RWPE2 (cell line): ENCODE results near the gene YJEFN3.

ENCODE experiments used
- ATAC-seq: fragments of 200-7000 bp; cut with Tn5 transposase; 3 replicates; pipeline ENCODE4 v1.9.1; 2021; ENCODE audit warnings: low read depth
- DNase-seq: peaks from one replicate; pipeline ENCODE4 v3.0.0-alpha.2; 2020; ENCODE audit warnings: low spot score
- H3K27ac ChIP-seq: fragments of 450-650 bp; 2 replicates; pipeline ENCODE4 v1.5.1; 2017; ENCODE audit warnings: mild to moderate bottlenecking; ENCODE audit not compliant: poor library complexity, severe bottlenecking
- H3K27me3 ChIP-seq: fragments of 250-450 bp; sonication (Bioruptor Pico); 2 replicates; pipeline ENCODE4 v1.5.1; 2021; ENCODE audit warnings: mild to moderate bottlenecking, moderate library complexity; ENCODE audit not compliant: insufficient read depth, poor library complexity, severe bottlenecking
- H3K36me3 ChIP-seq: fragments of 250-450 bp; sonication (Bioruptor Pico); 2 replicates; pipeline ENCODE4 v1.5.1; 2020; ENCODE audit warnings: low read depth, mild to moderate bottlenecking, moderate library complexity
- H3K4me1 ChIP-seq: fragments of 250-450 bp; sonication (Bioruptor Pico); 2 replicates; pipeline ENCODE4 v1.5.1; 2021; ENCODE audit warnings: mild to moderate bottlenecking, moderate library complexity; ENCODE audit not compliant: insufficient read depth, poor library complexity, severe bottlenecking
- H3K4me3 ChIP-seq: fragments of 250-450 bp; sonication (Bioruptor Pico); 2 replicates; pipeline ENCODE4 v1.5.1; 2021; ENCODE audit warnings: mild to moderate bottlenecking, moderate library complexity; ENCODE audit not compliant: severe bottlenecking
- H3K9me3 ChIP-seq: fragments of 250-450 bp; sonication (Bioruptor Pico); 2 replicates; pipeline ENCODE4 v1.5.1; 2021; ENCODE audit warnings: mild to moderate bottlenecking, moderate library complexity; ENCODE audit not compliant: severe bottlenecking
- CTCF ChIP-seq: fragments of 450-650 bp; IDR thresholded peaks from one replicate; pipeline ENCODE4 v1.5.1; 2017; ENCODE audit warnings: mild to moderate bottlenecking, moderate library complexity; ENCODE audit not compliant: poor library complexity, severe bottlenecking

YJEFN3 gene

GRCh38 chr19:19488875-19489690, 39.6 kb upstream of the YJEFN3 start:
- TF ChIP-seq CTCF: no peak
- Histone ChIP-seq H3K4me3 (no peak overlapping the region), H3K27ac (peak overlapping the region; percentile 86), H3K27me3 (no peaks in the 10 kb centered on the region), H3K4me1 (peaks cover 28% of the 10 kb centered on the region), H3K9me3 (no peaks in the 10 kb centered on the region), H3K36me3 (peaks cover 26% of the 10 kb centered on the region)
- DNase-seq (peak; percentile 90), ATAC-seq (peak; percentile 72)

GRCh38 chr19:19489804-19490204, 38.9 kb upstream of the YJEFN3 start:
- peaks cover 28% of the 10 kb centered on the region for H3K4me1 ChIP-seq
- H3K4me3 ChIP-seq: no peak overlapping the region
- TF ChIP-seq CTCF: no peak
- peak overlapping the region; percentile 86 for H3K27ac ChIP-seq
- peaks cover 33% of the 10 kb centered on the region for H3K36me3 ChIP-seq
- no peak for ATAC-seq
- no peaks in the 10 kb centered on the region for H3K9me3 ChIP-seq
- no peak for DNase-seq
- no peaks in the 10 kb centered on the region for H3K27me3 ChIP-seq

GRCh38 chr19:19490214-19490968, 38.3 kb upstream of the YJEFN3 start:
- peaks cover 22% of the 10 kb centered on the region for H3K4me1 ChIP-seq
- peaks cover 39% of the 10 kb centered on the region for H3K36me3 ChIP-seq
- peak; percentile 90 for TF ChIP-seq CTCF
- ATAC-seq (peak; percentile 13; the same call in 1 of the 3 replicates), DNase-seq (no peak)
- H3K4me3 ChIP-seq: no peak overlapping the region
- H3K27ac ChIP-seq: peak overlapping the region; percentile 86
- H3K27me3 ChIP-seq: no peaks in the 10 kb centered on the region
- no peaks in the 10 kb centered on the region for H3K9me3 ChIP-seq

- Histone ChIP-seq H3K9me3 (no peaks in the 10 kb centered on the region), H3K4me1 (peaks cover 20% of the 10 kb centered on the region), H3K27ac (no peak overlapping the region), H3K27me3 (no peaks in the 10 kb centered on the region), H3K36me3 (peaks cover 50% of the 10 kb centered on the region), H3K4me3 (no peak overlapping the region)
- TF ChIP-seq CTCF: no peak
- ATAC-seq (no peak), DNase-seq (no peak)
These were observed 37.2 kb upstream of the YJEFN3 start for GRCh38 chr19:19491321-19492025.
